Thyroid gland (tissue), 4 donors: ENCODE data around the gene CASP10. TPM values are rescaled to one million over a fixed set of nuclear protein-coding genes. Genes with fewer than 3 reads are reported as not detected.
A peak's percentile ranks its signal among the peaks of the same experiment; 100 is the strongest.
"Not testable (repeated sequence)": the region's sequence is repeated elsewhere in the genome, so short reads cannot be mapped to it uniquely, and the experiment has no call there.

Experiments
- DNase-seq, 2 donors: peaks; one replicate each; pipeline ENCODE4 v3.0.0-alpha.2; 2019
- H3K27ac ChIP-seq, 3 donors: fragments of 200-600 bp; sonication (generic); 1 replicate in 2 of 3; 2 replicates in 1 of 3; pipeline ENCODE4 v1.5.1; 2016 to 2019; ENCODE audit warnings: mild to moderate bottlenecking in 1 of 3, moderate library complexity in 1 of 3
- H3K27me3 ChIP-seq: fragments of 200-600 bp; sonication (generic); one replicate; pipeline ENCODE4 v1.5.1; 2019
- H3K36me3 ChIP-seq, 2 donors: fragments of 200-600 bp; sonication (generic); one replicate each; pipeline ENCODE4 v1.5.1; 2016 to 2019
- H3K4me1 ChIP-seq, 2 donors: fragments of 200-600 bp; sonication (generic); one replicate each; pipeline ENCODE4 v1.5.1; 2017 to 2019
- H3K4me3 ChIP-seq, 3 donors: fragments of 200-600 bp; sonication (generic); replicated peaks in 1 of 3; 1 replicate in 2 of 3; 2 replicates in 1 of 3; pipeline ENCODE4 v1.5.1; 2016; ENCODE audit warnings: mild to moderate bottlenecking in 1 of 3
- H3K9me3 ChIP-seq: fragments of 200-600 bp; sonication (generic); one replicate; pipeline ENCODE4 v1.5.1; 2017
- CTCF ChIP-seq, 6 experiments: fragments of 200-600 bp in 3 of 6; fragments of 450-650 bp in 3 of 6; sonication (generic) in 3 of 6; IDR thresholded peaks; one replicate each; pipeline ENCODE4 v1.5.1; 2016 to 2019; ENCODE audit warnings: antibody characterized with exemption in 6 of 6, mild to moderate bottlenecking in 2 of 6, inconsistent platforms in 1 of 6, moderate library complexity in 1 of 6
- POLR2A ChIP-seq, 2 donors: fragments of 450-650 bp; IDR thresholded peaks; one replicate each; pipeline ENCODE4 v1.6.1; 2017; ENCODE audit warnings: antibody characterized with exemption in 2 of 2, mild to moderate bottlenecking in 2 of 2, moderate library complexity in 1 of 2
- WGBS, 2 donors: methylation state at CpG; one replicate each; pipeline ENCODE4 v1.1.5; 2017; 5-methylcytosine and 5-hydroxymethylcytosine counted together
- intact Hi-C: fragments of 100-400 bp; cut with DNase I; formaldehyde crosslinking; loops from one replicate; pipeline ENCODE4 v1.15.1; 2023
- total RNA-seq, 4 donors: library from RNA; depleted of rRNA; stranded (reverse); fragments of >200 nt; gene quantifications; one replicate each; pipeline ENCODE4 v1.2.3, GENCODE V29; 2016

The CASP10 gene
- total RNA-seq, 4 donors from 2014 or later = 12.4 to 23.0 (median 20.0) TPM

- H3K9me3 ChIP-seq = no peaks in the 10 kb centered on the region
- peak overlapping the region; percentile 58 to 70 (median 70) for H3K27ac ChIP-seq
- DNase-seq = no peak
- peaks cover 60 to 65% of the 10 kb centered on the region in 2 donors for H3K36me3 ChIP-seq
- no peak overlapping the region for H3K4me3 ChIP-seq
- intact Hi-C loops = loop anchor here (5.0 kb wide), 1 partner anchor 40 kb away; the partner anchor contains the start of gene CFLAR
- no peaks in the 10 kb centered on the region for H3K27me3 ChIP-seq
- WGBS, 2 donors = 65 to 93% methylated on average over 4 of the region's 4 CpGs
- H3K4me1 ChIP-seq = peaks cover 9 to 18% of the 10 kb centered on the region in 2 donors
- TF ChIP-seq POLR2A (IDR thresholded peaks at IDR 0.05) = no peak
Measured at GRCh38 chr2:201157694-201158093, 25.2 kb upstream of the CASP10 start.

- TF ChIP-seq POLR2A (IDR thresholded peaks at IDR 0.05) = peak in 1 of 2 donors; percentile 23
- TF ChIP-seq CTCF (IDR thresholded peaks at IDR 0.05) = peak in 5 of 6 experiments; percentile 22 to 72 (median 65)
- H3K4me3 ChIP-seq = no peak overlapping the region
- WGBS, 2 donors = 59 to 60% methylated on average over 5 of the region's 5 CpGs
- intact Hi-C loops = loop anchor here (5.0 kb wide), 1 partner anchor 41 kb away; the partner anchor contains the start of gene CFLAR
- peak; percentile 64 to 66 for DNase-seq
- peaks cover 65 to 67% of the 10 kb centered on the region in 2 donors for H3K36me3 ChIP-seq
- no peaks in the 10 kb centered on the region for H3K9me3 ChIP-seq
- H3K27me3 ChIP-seq = no peaks in the 10 kb centered on the region
- peaks cover 9 to 14% of the 10 kb centered on the region in 2 donors for H3K4me1 ChIP-seq
- peak overlapping the region; percentile 58 to 70 (median 70) for H3K27ac ChIP-seq
Measured at GRCh38 chr2:201158111-201158929, 24.6 kb upstream of the CASP10 start.

GRCh38 chr2:201164166-201164565 lies 18.8 kb upstream of the CASP10 start:
- DNase-seq = no peak
- H3K27ac ChIP-seq = no peak overlapping the region
- no peaks in the 10 kb centered on the region for H3K9me3 ChIP-seq
- 100% methylated on average over 1 of the region's 1 CpG for WGBS, 2 donors
- H3K4me1 ChIP-seq = no peaks in the 10 kb centered on the region
- H3K27me3 ChIP-seq = no peaks in the 10 kb centered on the region
- peaks cover 69 to 72% of the 10 kb centered on the region in 2 donors for H3K36me3 ChIP-seq
- intact Hi-C loops = loop anchor here (10.0 kb wide), 1 partner anchor 89 kb away; the partner anchor contains the start of genes HYCC2 and NDUFB3
- no peak overlapping the region for H3K4me3 ChIP-seq
- TF ChIP-seq CTCF (IDR thresholded peaks at IDR 0.05) (no peak), POLR2A (IDR thresholded peaks at IDR 0.05) (no peak)

- TF ChIP-seq CTCF (IDR thresholded peaks at IDR 0.05) (no peak), POLR2A (IDR thresholded peaks at IDR 0.05) (no peak)
- WGBS, 2 donors = 96 to 100% methylated on average over 3 of the region's 3 CpGs
- Histone ChIP-seq H3K4me3 (no peak overlapping the region), H3K36me3 (peaks cover 37 to 44% of the 10 kb centered on the region in 2 donors), H3K4me1 (no peaks in the 10 kb centered on the region), H3K27ac (no peak overlapping the region), H3K27me3 (no peaks in the 10 kb centered on the region), H3K9me3 (no peaks in the 10 kb centered on the region)
- intact Hi-C loops = loop anchor here (10.0 kb wide), 1 partner anchor 93 kb away; the partner anchor contains the start of genes HYCC2 and NDUFB3
- no peak for DNase-seq
Measured at GRCh38 chr2:201167546-201167945, 15.4 kb upstream of the CASP10 start.

GRCh38 chr2:201168496-201168895 lies 14.4 kb upstream of the CASP10 start:
- not testable (repeated sequence) for DNase-seq, H3K9me3 ChIP-seq, H3K27ac ChIP-seq, H3K27me3 ChIP-seq, H3K4me1 ChIP-seq, H3K4me3 ChIP-seq
- 90 to 95% methylated on average over 1 of the region's 1 CpG for WGBS, 2 donors
- intact Hi-C loops = loop anchor here (10.0 kb wide), 1 partner anchor 94 kb away; the partner anchor contains the start of genes HYCC2 and NDUFB3
- peaks cover 28 to 34% of the 10 kb centered on the region in 2 donors for H3K36me3 ChIP-seq
